Transverse colon (tissue), 3 donors: ENCODE results near the gene MRPL41.
"Not testable (repeated sequence)": the region's sequence is repeated elsewhere in the genome, so short reads cannot be mapped to it uniquely, and the experiment has no call there.

ENCODE experiments used
- CTCF ChIP-seq, 5 experiments: fragments of 200-600 bp in 3 of 5; fragments of 450-650 bp in 2 of 5; sonication (generic) in 3 of 5; IDR thresholded peaks; 1 replicate in 2 of 5; 2 replicates in 3 of 5; pipeline ENCODE4 v1.5.1; 2016 to 2017; ENCODE audit warnings: antibody characterized with exemption in 5 of 5, inconsistent platforms in 3 of 5, mild to moderate bottlenecking in 2 of 5, moderate library complexity in 1 of 5
- EP300 ChIP-seq: sonication (generic); formaldehyde crosslinking; IDR thresholded peaks from one replicate; pipeline ENCODE4 v1.6.1; 2017; ENCODE audit warnings: antibody characterized with exemption, low read depth
- POLR2A ChIP-seq: fragments of 450-650 bp; IDR thresholded peaks from one replicate; pipeline ENCODE4 v1.6.1; 2016; ENCODE audit warnings: antibody characterized with exemption, mild to moderate bottlenecking, moderate library complexity

GRCh38 chr9:137518661-137519459 lies 32.8 kb upstream of the MRPL41 start:
- TF ChIP-seq CTCF (IDR thresholded peaks at IDR 0.05); EP300; POLR2A: not testable (repeated sequence)
